Gastroesophageal sphincter (tissue), 4 donors: ENCODE data around the gene KCNF1. TPM values are rescaled to one million over a fixed set of nuclear protein-coding genes. Genes with fewer than 3 reads are reported as not detected.

Experiments
- ATAC-seq: fragments of 150-250 bp; one replicate; pipeline ENCODE4 v1.9.1; 2016; ENCODE audit warnings: mild to moderate bottlenecking, moderate library complexity
- H3K27ac ChIP-seq, 4 donors: fragments of 200-600 bp; sonication (generic) in 3 of 4; 1 replicate in 3 of 4; 2 replicates in 1 of 4; pipeline ENCODE4 v1.5.1; 2016 to 2019
- H3K27me3 ChIP-seq: fragments of 200-600 bp; sonication (generic); one replicate; pipeline ENCODE4 v1.5.1; 2019
- H3K36me3 ChIP-seq, 2 donors: fragments of 200-600 bp; sonication (generic); one replicate each; pipeline ENCODE4 v1.5.1; 2019; ENCODE audit warnings: control low read depth in 1 of 2
- H3K4me1 ChIP-seq, 3 donors: fragments of 200-600 bp; sonication (generic); 1 replicate in 2 of 3; 2 replicates in 1 of 3; pipeline ENCODE4 v1.5.1; 2016 to 2019; ENCODE audit warnings: control low read depth in 2 of 3
- H3K4me3 ChIP-seq, 2 donors: fragments of 200-600 bp; sonication (generic); one replicate each; pipeline ENCODE4 v1.5.1; 2019; ENCODE audit warnings: mild to moderate bottlenecking in 1 of 2, moderate library complexity in 1 of 2
- H3K9me3 ChIP-seq, 3 donors: fragments of 200-600 bp; sonication (generic); one replicate each; pipeline ENCODE4 v1.5.1; 2017 to 2019; ENCODE audit warnings: control low read depth in 2 of 3
- EP300 ChIP-seq: sonication (generic); formaldehyde crosslinking; IDR thresholded peaks from one replicate; pipeline ENCODE4 v1.6.1; 2017; ENCODE audit warnings: antibody characterized with exemption, mild to moderate bottlenecking
- POLR2A ChIP-seq, 2 donors: fragments of 450-650 bp; IDR thresholded peaks; one replicate each; pipeline ENCODE4 v1.6.1; 2017; ENCODE audit warnings: antibody characterized with exemption in 2 of 2, mild to moderate bottlenecking in 2 of 2, moderate library complexity in 1 of 2
- POLR2AphosphoS5 ChIP-seq: sonication (generic); formaldehyde crosslinking; IDR thresholded peaks from one replicate; pipeline ENCODE4 v1.6.1; 2017; ENCODE audit warnings: antibody characterized with exemption
- WGBS, 2 donors: methylation state at CpG; one replicate each; pipeline ENCODE4 v1.1.5; 2018; ENCODE audit warnings: low coverage in 1 of 2; 5-methylcytosine and 5-hydroxymethylcytosine counted together
- total RNA-seq, 4 donors: library from RNA; depleted of rRNA; stranded (reverse); fragments of >200 nt; gene quantifications; one replicate each; pipeline ENCODE4 v1.1.0, GENCODE V29; 2016
- TF ChIP-seq, protein P1 (sequence below), 4 experiments: fragments of 200-600 bp in 2 of 4; fragments of 450-650 bp in 2 of 4; sonication (generic) in 1 of 4; IDR thresholded peaks; one replicate each; pipeline ENCODE4 v1.5.1; 2017 to 2019; ENCODE audit warnings: antibody characterized with exemption in 4 of 4, mild to moderate bottlenecking in 2 of 4, moderate library complexity in 2 of 4

Gene KCNF1
- total RNA-seq, 4 donors from 2014 or later: 6.1 to 47.7 (median 29.1) TPM; not detected in 1

DNA sequence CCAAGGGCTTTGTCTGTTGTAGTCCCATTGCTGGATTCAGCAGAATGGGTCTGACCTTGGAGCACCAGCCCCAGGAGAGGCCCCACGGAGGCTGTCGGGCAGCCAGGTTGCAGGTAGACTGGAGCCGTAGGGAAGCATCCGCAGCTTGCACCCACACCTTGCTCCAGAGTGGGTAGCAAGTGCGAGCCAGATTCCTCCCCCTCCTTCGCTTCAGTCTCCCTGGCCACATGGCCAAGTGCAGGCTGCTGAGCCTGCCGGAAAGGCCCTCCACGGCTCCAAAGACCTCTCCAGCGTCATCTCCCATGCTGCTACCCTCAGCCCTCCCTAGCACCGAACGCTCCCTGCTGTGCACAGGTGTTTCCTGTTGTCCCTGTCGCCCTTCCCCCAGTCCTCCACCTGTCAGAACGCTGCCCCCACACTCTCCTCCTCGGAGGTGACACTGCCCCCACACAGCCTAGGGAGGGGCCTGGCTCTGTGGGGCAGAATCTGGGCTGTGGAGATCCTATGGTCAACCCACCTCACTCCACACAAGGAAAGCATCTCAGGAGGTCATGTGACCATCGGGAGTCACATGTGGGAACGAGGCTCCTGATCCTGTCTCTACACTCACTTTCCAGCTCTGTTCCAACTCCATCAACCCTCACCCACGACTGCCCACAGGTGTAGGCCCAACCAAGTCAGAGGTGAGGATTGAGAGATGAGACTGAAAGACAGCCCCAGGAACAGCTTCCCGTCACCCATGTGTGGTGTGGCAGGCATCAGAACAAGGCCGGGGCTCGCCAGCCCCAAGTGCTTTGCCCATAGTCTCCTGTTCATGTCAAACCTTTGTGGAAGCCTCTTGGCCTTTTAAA, 8.3 kb downstream of the KCNF1 start:
- no peak for ATAC-seq
- Histone ChIP-seq H3K4me3 (no peak overlapping the region), H3K36me3 (no peaks in the 10 kb centered on the region), H3K27ac (no peak overlapping the region), H3K9me3 (no peaks in the 10 kb centered on the region), H3K27me3 (peaks cover 26% of the 10 kb centered on the region), H3K4me1 (no peaks in the 10 kb centered on the region)
- WGBS, 2 donors: 50% methylated on average over 10 of the region's 20 CpGs; no CpG with 5 or more reads in 1 of the 2 donors
- no peak for TF ChIP-seq POLR2A (IDR thresholded peaks at IDR 0.05)
- TF ChIP-seq, protein P1, sequence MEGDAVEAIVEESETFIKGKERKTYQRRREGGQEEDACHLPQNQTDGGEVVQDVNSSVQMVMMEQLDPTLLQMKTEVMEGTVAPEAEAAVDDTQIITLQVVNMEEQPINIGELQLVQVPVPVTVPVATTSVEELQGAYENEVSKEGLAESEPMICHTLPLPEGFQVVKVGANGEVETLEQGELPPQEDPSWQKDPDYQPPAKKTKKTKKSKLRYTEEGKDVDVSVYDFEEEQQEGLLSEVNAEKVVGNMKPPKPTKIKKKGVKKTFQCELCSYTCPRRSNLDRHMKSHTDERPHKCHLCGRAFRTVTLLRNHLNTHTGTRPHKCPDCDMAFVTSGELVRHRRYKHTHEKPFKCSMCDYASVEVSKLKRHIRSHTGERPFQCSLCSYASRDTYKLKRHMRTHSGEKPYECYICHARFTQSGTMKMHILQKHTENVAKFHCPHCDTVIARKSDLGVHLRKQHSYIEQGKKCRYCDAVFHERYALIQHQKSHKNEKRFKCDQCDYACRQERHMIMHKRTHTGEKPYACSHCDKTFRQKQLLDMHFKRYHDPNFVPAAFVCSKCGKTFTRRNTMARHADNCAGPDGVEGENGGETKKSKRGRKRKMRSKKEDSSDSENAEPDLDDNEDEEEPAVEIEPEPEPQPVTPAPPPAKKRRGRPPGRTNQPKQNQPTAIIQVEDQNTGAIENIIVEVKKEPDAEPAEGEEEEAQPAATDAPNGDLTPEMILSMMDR (IDR thresholded peaks at IDR 0.05): no peak
- no peak for TF ChIP-seq POLR2AphosphoS5
- TF ChIP-seq EP300: no peak

DNA sequence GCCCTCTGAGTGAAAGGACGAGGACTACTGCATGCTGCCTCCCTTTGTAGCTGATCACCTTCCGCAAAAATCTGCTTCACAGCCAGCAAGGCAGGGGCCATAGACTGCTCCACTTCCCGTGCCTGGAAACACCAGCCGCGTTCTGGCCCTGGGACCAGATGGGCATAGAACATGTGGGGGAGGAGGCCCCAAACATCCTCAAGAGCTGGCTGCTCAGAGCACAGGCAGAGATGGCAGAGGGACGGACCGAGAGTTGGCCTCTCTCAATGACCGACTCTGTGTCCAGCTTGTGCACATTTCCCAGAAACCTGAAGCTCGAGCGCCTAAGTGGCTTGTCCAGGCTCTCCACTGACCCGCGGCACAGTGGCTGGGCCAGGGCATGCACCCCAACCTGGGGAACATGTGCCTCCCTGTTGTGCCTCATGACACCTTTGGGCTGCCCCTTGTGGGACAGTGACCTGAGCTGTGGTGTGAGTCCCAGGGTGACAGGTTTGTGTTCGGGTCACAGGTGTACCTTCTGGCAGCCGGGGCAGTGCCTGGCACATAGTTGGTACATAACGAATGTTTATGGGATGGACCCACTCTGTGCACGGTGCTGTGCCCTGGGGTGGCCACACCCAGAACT, 9.1 kb downstream of the KCNF1 start:
- ATAC-seq: no peak
- no peak overlapping the region for H3K4me3 ChIP-seq
- H3K27ac ChIP-seq: no peak overlapping the region
- no peaks in the 10 kb centered on the region for H3K9me3 ChIP-seq
- TF ChIP-seq EP300: no peak
- TF ChIP-seq POLR2A (IDR thresholded peaks at IDR 0.05): no peak
- TF ChIP-seq, protein P1 (IDR thresholded peaks at IDR 0.05): no peak
- no peak for TF ChIP-seq POLR2AphosphoS5
- H3K4me1 ChIP-seq: no peaks in the 10 kb centered on the region
- WGBS, 2 donors: 80 to 87% methylated on average over 1 to 3 of the region's 16 CpGs
- no peaks in the 10 kb centered on the region for H3K36me3 ChIP-seq
- peaks cover 25% of the 10 kb centered on the region for H3K27me3 ChIP-seq

DNA sequence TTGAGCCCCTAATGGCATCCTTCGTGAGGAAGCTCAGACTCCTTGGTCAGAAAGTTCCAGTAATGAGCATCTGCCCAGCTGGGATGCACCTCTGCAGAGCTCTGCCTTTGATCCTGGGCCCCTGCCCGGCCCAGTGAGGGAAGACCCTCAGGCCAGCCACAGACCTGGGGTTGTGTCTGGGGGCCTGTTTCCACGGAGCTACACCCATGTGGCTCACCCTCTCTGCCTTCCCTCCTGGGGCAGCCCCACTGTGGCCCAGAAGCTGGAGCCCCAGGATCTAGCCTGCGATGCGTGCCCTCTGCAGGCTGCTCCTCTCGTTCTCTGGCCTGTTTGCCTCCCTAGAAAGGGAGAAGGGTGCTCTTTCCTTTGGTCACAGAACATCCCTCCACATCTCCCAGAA, 9.8 kb downstream of the KCNF1 start:
- TF ChIP-seq, protein P1 (IDR thresholded peaks at IDR 0.05): no peak
- TF ChIP-seq EP300: no peak
- no peak for TF ChIP-seq POLR2A (IDR thresholded peaks at IDR 0.05)
- TF ChIP-seq POLR2AphosphoS5: no peak
- Histone ChIP-seq H3K4me3 (no peak overlapping the region), H3K4me1 (no peaks in the 10 kb centered on the region), H3K36me3 (no peaks in the 10 kb centered on the region), H3K9me3 (no peaks in the 10 kb centered on the region), H3K27me3 (peaks cover 29% of the 10 kb centered on the region), H3K27ac (no peak overlapping the region)
- WGBS, 2 donors: 65% methylated on average over 2 of the region's 6 CpGs; no CpG with 5 or more reads in 1 of the 2 donors
- no peak for ATAC-seq

DNA sequence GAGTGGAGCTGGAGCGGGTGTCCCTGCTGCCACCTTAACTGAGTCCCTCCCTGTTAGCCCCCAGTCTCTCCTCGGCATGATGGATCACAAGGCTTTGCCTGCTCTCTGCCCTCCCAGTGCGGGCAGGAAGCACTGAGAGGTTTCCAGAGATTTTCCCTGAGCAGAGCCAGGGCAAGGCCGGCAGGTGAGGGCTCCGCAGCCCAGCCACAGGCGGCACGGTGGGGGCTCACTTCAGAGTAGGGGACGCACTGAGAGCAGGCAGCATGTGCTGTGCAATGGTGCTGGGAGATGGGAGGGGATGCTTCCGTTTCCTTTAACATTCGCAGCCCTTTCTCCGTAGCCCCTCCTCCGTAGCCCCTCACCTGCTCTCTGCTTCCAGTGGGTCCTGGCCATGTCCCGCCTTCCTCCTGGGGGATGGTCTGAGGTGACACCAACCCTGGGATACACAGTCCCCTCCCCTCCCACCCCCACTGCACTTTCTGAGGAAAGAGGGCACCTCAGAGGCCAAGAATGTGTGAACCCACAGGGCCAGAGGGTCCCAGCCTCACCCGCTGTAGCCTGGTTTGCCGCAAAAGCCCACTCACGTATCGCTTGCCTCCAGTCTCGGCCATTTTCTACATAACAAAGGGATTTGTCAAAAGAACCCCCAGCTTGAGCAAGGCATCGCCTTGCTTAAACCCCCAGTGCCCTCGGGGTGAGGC, 10.7 kb downstream of the KCNF1 start:
- 88 to 100% methylated on average over 1 to 11 of the region's 20 CpGs for WGBS, 2 donors
- no peaks in the 10 kb centered on the region for H3K4me1 ChIP-seq
- H3K4me3 ChIP-seq: no peak overlapping the region
- no peaks in the 10 kb centered on the region for H3K36me3 ChIP-seq
- H3K9me3 ChIP-seq: no peaks in the 10 kb centered on the region
- no peak for ATAC-seq
- peaks cover 29% of the 10 kb centered on the region for H3K27me3 ChIP-seq
- TF ChIP-seq POLR2AphosphoS5 (no peak), EP300 (no peak)
- TF ChIP-seq, protein P1 (IDR thresholded peaks at IDR 0.05): no peak
- H3K27ac ChIP-seq: no peak overlapping the region
